HepG2 (cell line): ENCODE data around the gene ADAM22. TPM values are rescaled to one million over a fixed set of nuclear protein-coding genes. Genes with fewer than 3 reads are reported as not detected.

Experiments used
- ATAC-seq: fragments of 200-7000 bp; cut with Tn5 transposase; 3 replicates; pipeline ENCODE4 v1.9.1; 2020; ENCODE audit warnings: mild to moderate bottlenecking, moderate library complexity
- BruUV-seq: library from RNA; stranded (reverse); fragments of 400-500 nt; replicated peaks from 2 replicates; lab custom pipeline; 2021; lab: Mats Ljungman, UMichigan
- CTCF ChIA-PET: fragments of 300-600 bp; formaldehyde crosslinking; extraction: SDS; loops from one replicate; lab custom pipeline; 2021; ENCODE audit warnings: low total read pairs, inconsistent platforms, low intra/inter-chr PET ratio; lab: Yijun Ruan, JAX
- POLR2A ChIA-PET: fragments of 350-600 bp; sonication (Branson Sonifier 250); formaldehyde crosslinking; loops from one replicate; lab custom pipeline; 2020; ENCODE audit warnings: antibody characterized with exemption, inconsistent platforms; lab: Yijun Ruan, JAX
- DNase-seq: peaks from one replicate; pipeline ENCODE4 v3.0.0-alpha.2; 2015; ENCODE audit warnings: low spot score
- FAIRE-seq: peaks from 3 replicates; lab custom pipeline; 2011; peaks lifted over from hg19 to GRCh38; lab: Jason Lieb, UNC
- H2AFZ ChIP-seq: one replicate; pipeline ENCODE4 v1.6.1; 2011; ENCODE audit warnings: low read length, inconsistent platforms
- H3K27ac ChIP-seq: fragments of 300-600 bp; 3 replicates; pipeline ENCODE4 v1.8.0; 2011; ENCODE audit warnings: mixed run types, mild to moderate bottlenecking, mixed read lengths, low read length, inconsistent platforms; ENCODE audit not compliant: insufficient read depth; ENCODE audit errors: extremely low read length
- H3K27me3 ChIP-seq, 2 experiments: fragments of 200-600 bp in 1 of 2; 2 replicates in 1 of 2; 3 replicates in 1 of 2; pipeline versions ENCODE4 v1.6.0 to v1.8.0; 2011; ENCODE audit warnings: low read length in 2 of 2, mild to moderate bottlenecking in 2 of 2, moderate library complexity in 2 of 2, inconsistent platforms in 1 of 2; ENCODE audit not compliant: insufficient read depth in 2 of 2, control insufficient read depth in 1 of 2
- H3K36me3 ChIP-seq, 2 experiments: fragments of 200-600 bp in 1 of 2; replicated peaks in 1 of 2; 2 replicates in 1 of 2; 3 replicates in 1 of 2; pipeline versions ENCODE4 v1.5.1 to v1.8.0; 2011; ENCODE audit warnings: low read length in 2 of 2, inconsistent platforms in 1 of 2; ENCODE audit not compliant: insufficient read depth in 2 of 2, control insufficient read depth in 1 of 2
- H3K4me1 ChIP-seq: 2 replicates; pipeline ENCODE4 v1.5.1; 2012; ENCODE audit warnings: low read length, inconsistent platforms; ENCODE audit not compliant: insufficient read depth
- H3K4me2 ChIP-seq: 2 replicates; pipeline ENCODE4 v1.6.0; 2011; ENCODE audit warnings: low read depth, low read length, inconsistent platforms
- H3K4me3 ChIP-seq, 3 experiments: fragments of 200-600 bp in 1 of 3; sonication (generic), shearing (Covaris generic) in 1 of 3; replicated peaks in 1 of 3; 2 replicates each; pipeline ENCODE4 v1.5.1; 2011 to 2016; ENCODE audit warnings: low read length in 3 of 3, inconsistent platforms in 2 of 3, low read depth in 2 of 3, mild to moderate bottlenecking in 2 of 3, control low read depth in 1 of 3, mixed read lengths in 1 of 3; ENCODE audit not compliant: insufficient read depth in 1 of 3
- H3K79me2 ChIP-seq: one replicate; pipeline ENCODE4 v1.6.1; 2011; ENCODE audit warnings: low read length, inconsistent platforms; ENCODE audit not compliant: insufficient read depth
- H3K9ac ChIP-seq: 2 replicates; pipeline ENCODE4 v1.6.0; 2011; ENCODE audit warnings: mild to moderate bottlenecking, low read depth, low read length, inconsistent platforms; ENCODE audit not compliant: insufficient read depth
- H3K9me3 ChIP-seq: 2 replicates; pipeline ENCODE4 v1.5.1; 2012; ENCODE audit warnings: mild to moderate bottlenecking, low read length
- H4K20me1 ChIP-seq: 2 replicates; pipeline ENCODE4 v1.6.0; 2011; ENCODE audit warnings: inconsistent platforms, mild to moderate bottlenecking, low read length, moderate library complexity; ENCODE audit not compliant: insufficient read depth
- HOXA5 ChIP-seq: sonication (generic); formaldehyde crosslinking; IDR thresholded peaks from 2 replicates; pipeline ENCODE4 v1.4.0; 2020; ENCODE audit warnings: missing genetic modification reagents
- MAF1 ChIP-seq: sonication (generic); formaldehyde crosslinking; IDR thresholded peaks from 2 replicates; pipeline ENCODE4 v1.5.0; 2020; ENCODE audit warnings: missing genetic modification reagents, borderline replicate concordance
- NR1H2 ChIP-seq: sonication (generic); formaldehyde crosslinking; IDR thresholded peaks from 2 replicates; pipeline ENCODE4 v1.8.1; 2022; ENCODE audit warnings: low read depth, missing genetic modification reagents, borderline replicate concordance
- TMF1 ChIP-seq: sonication (generic); formaldehyde crosslinking; IDR thresholded peaks from 2 replicates; pipeline ENCODE4 v1.8.1; 2022; ENCODE audit warnings: low read depth, missing genetic modification reagents
- TOE1 ChIP-seq: sonication (generic); formaldehyde crosslinking; IDR thresholded peaks from 2 replicates; pipeline ENCODE4 v1.4.0; 2020; ENCODE audit warnings: mild to moderate bottlenecking, missing genetic modification reagents
- ZNF142 ChIP-seq: sonication (generic); formaldehyde crosslinking; IDR thresholded peaks from 2 replicates; pipeline ENCODE4 v1.4.0; 2020; ENCODE audit warnings: missing genetic modification reagents
- ZNF292 ChIP-seq: sonication (generic); formaldehyde crosslinking; IDR thresholded peaks from 2 replicates; pipeline ENCODE4 v1.8.1; 2022; ENCODE audit warnings: mild to moderate bottlenecking, low read depth, missing genetic modification reagents, borderline replicate concordance
- ZNF317 ChIP-seq: sonication (generic); formaldehyde crosslinking; IDR thresholded peaks from 2 replicates; pipeline ENCODE4 v1.5.0; 2020; ENCODE audit warnings: mild to moderate bottlenecking, missing genetic modification reagents
- ZNF546 ChIP-seq: sonication (generic); formaldehyde crosslinking; conservative IDR thresholded peaks from 2 replicates; pipeline ENCODE4 v1.8.1; 2023; ENCODE audit warnings: mild to moderate bottlenecking, missing genetic modification reagents
- ZNF556 ChIP-seq: sonication (generic); formaldehyde crosslinking; IDR thresholded peaks from 2 replicates; pipeline ENCODE4 v1.4.0; 2020; ENCODE audit warnings: mild to moderate bottlenecking, missing genetic modification reagents, borderline replicate concordance
- ZNF609 ChIP-seq: sonication (generic); formaldehyde crosslinking; IDR thresholded peaks from 2 replicates; pipeline ENCODE4 v1.4.0; 2020; ENCODE audit warnings: mild to moderate bottlenecking, missing genetic modification reagents, borderline replicate concordance
- ZNF615 ChIP-seq: sonication (generic); formaldehyde crosslinking; IDR thresholded peaks from 2 replicates; pipeline ENCODE4 v1.5.0; 2020; ENCODE audit warnings: mild to moderate bottlenecking, missing genetic modification reagents, borderline replicate concordance
- ZNF800 ChIP-seq: sonication (generic); formaldehyde crosslinking; IDR thresholded peaks from 2 replicates; pipeline ENCODE4 v1.4.0; 2020; ENCODE audit warnings: missing genetic modification reagents
- WGBS: methylation state at CpG from one replicate; pipeline ENCODE4 v1.1.6; 2017; ENCODE audit warnings: low lambda C conversion rate; 5-methylcytosine and 5-hydroxymethylcytosine counted together
- in situ Hi-C: cut with HindIII; loops from 2 replicates; pipeline ENCODE4 v1.10.0; 2017; ENCODE audit warnings: low pct_unique_long_range_greater_than_20kb; ENCODE audit not compliant: extremely low pct_ligation_motif_present
- intact Hi-C: fragments of 100-400 bp; cut with micrococcal nuclease; formaldehyde crosslinking; loops from one replicate; pipeline ENCODE4 v1.10.0; 2022; ENCODE audit not compliant: unreplicated experiment
- polyA plus RNA-seq, 8 experiments: library from polyadenylated mRNA; depleted of rRNA in 3 of 8; stranded (reverse) in 7 of 8; unstranded in 1 of 8; fragments of >200 nt; fragmentation: Illumina TruSeq in 4 of 8; extraction: Trizol in 4 of 8; gene quantifications; 2 replicates each; pipeline versions ENCODE4 v1.2.1 to v1.2.3, GENCODE V29; 2011 to 2016; ENCODE audit warnings: low read depth in 4 of 8, missing spikeins in 1 of 8, mixed read lengths in 1 of 8; ENCODE audit not compliant: insufficient read depth in 1 of 8
- total RNA-seq, 5 experiments: library from RNA; depleted of rRNA; stranded (reverse); fragments of >200 nt; fragmentation: Illumina TruSeq; extraction: Trizol; gene quantifications; 2 replicates each; pipeline ENCODE4 v1.2.3, GENCODE V29; 2016; ENCODE audit warnings: low read depth in 1 of 5

The ADAM22 gene
- total and polyA plus RNA-seq, 2 of the 13 experiments (the other 11 are each of a cell fraction or from before 2014, with no cell fraction given) = 1.9 to 6.7 TPM

GRCh38 chr7:88208521-88208920, 274.5 kb downstream of the ADAM22 start:
- Histone ChIP-seq H3K4me1 (no peaks in the 10 kb centered on the region), H3K4me2 (no peak overlapping the region), H3K27me3 (no peaks in the 10 kb centered on the region), H3K4me3 (no peak overlapping the region), H3K36me3 (no peaks in the 10 kb centered on the region), H3K9me3 (no peaks in the 10 kb centered on the region), H3K79me2 (no peaks in the 10 kb centered on the region), H2AFZ (no peak overlapping the region), H3K9ac (no peak overlapping the region), H3K27ac (no peak overlapping the region), H4K20me1 (no peaks in the 10 kb centered on the region)
- BruUV-seq = no TSS peak
- intact Hi-C loops (no loop called here), in situ Hi-C loops (no loop called here)
- WGBS = 38% methylated on average over 3 of the region's 3 CpGs
- no peak for DNase-seq
- no peak for FAIRE-seq
- ChIA-PET CTCF (no interaction called here), POLR2A (no interaction called here)
- no peak for ATAC-seq
- TF ChIP-seq ZNF317 (CRISPR knock-in tag) (no peak), ZNF546 (no peak), ZNF609 (CRISPR knock-in tag) (no peak), ZNF556 (CRISPR knock-in tag) (no peak), ZNF292 (CRISPR knock-in tag) (no peak), ZNF142 (CRISPR knock-in tag) (no peak), TMF1 (CRISPR knock-in tag) (no peak), ZNF800 (CRISPR knock-in tag) (no peak), TOE1 (CRISPR knock-in tag) (no peak), NR1H2 (CRISPR knock-in tag) (no peak), ZNF615 (CRISPR knock-in tag) (no peak), MAF1 (CRISPR knock-in tag) (no peak), HOXA5 (CRISPR knock-in tag) (no peak)
